ENCODE results near the gene MYO18A. TPM values are rescaled to one million over a fixed set of nuclear protein-coding genes. Genes with fewer than 3 reads are reported as not detected.

Gene MYO18A
- total RNA-seq, 1 experiment from 2014 or later: 24.0 TPM

GRCh38 chr17:29021226-29021625 lies 159.0 kb downstream of the MYO18A start:
- Mint-ChIP-seq H3K36me3 (ENCODE audit: insufficient read depth, unreplicated experiment) (no peaks in the 10 kb centered on the region), H3K4me3 (ENCODE audit: unreplicated experiment) (no peak overlapping the region), H3K9me3 (ENCODE audit: unreplicated experiment) (no peaks in the 10 kb centered on the region), H3K4me1 (ENCODE audit: insufficient read depth, unreplicated experiment) (no peaks in the 10 kb centered on the region), H3K27ac (ENCODE audit: low read depth, unreplicated experiment) (no peak overlapping the region), H3K27me3 (ENCODE audit: insufficient read depth, unreplicated experiment) (peaks cover 90% of the 10 kb centered on the region)
- no peak for DNase-seq (ENCODE audit: unreplicated experiment)
- ChIA-PET POLR2A (no interaction called here), CTCF (no interaction called here)
- TF ChIP-seq, protein P1, sequence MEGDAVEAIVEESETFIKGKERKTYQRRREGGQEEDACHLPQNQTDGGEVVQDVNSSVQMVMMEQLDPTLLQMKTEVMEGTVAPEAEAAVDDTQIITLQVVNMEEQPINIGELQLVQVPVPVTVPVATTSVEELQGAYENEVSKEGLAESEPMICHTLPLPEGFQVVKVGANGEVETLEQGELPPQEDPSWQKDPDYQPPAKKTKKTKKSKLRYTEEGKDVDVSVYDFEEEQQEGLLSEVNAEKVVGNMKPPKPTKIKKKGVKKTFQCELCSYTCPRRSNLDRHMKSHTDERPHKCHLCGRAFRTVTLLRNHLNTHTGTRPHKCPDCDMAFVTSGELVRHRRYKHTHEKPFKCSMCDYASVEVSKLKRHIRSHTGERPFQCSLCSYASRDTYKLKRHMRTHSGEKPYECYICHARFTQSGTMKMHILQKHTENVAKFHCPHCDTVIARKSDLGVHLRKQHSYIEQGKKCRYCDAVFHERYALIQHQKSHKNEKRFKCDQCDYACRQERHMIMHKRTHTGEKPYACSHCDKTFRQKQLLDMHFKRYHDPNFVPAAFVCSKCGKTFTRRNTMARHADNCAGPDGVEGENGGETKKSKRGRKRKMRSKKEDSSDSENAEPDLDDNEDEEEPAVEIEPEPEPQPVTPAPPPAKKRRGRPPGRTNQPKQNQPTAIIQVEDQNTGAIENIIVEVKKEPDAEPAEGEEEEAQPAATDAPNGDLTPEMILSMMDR (IDR thresholded peaks at IDR 0.05; ENCODE audit: unreplicated experiment): no peak
- BruUV-seq (replicated peaks): no TSS peak
- intact Hi-C loops (cut with micrococcal nuclease): no loop called here

Other genes with a start within 250 kb of the MYO18A start
- gene PHF12, start 228.9 kb downstream of the MYO18A start, total RNA-seq (2022): 37.6 and 38.2 TPM in 2 replicates
- not detected in 2 replicates for gene SEZ6, start 174.4 kb downstream of the MYO18A start, total RNA-seq (2022)
- not detected in 2 replicates for gene PIPOX, start 137.3 kb downstream of the MYO18A start, total RNA-seq (2022)
- gene CRYBA1, start 66.5 kb upstream of the MYO18A start, total RNA-seq (2022): not detected in 2 replicates
- 78.6 and 88.0 TPM in 2 replicates for gene NUFIP2, start 113.8 kb upstream of the MYO18A start, total RNA-seq (2022)
- 68.7 and 84.2 TPM in 2 replicates for gene TAOK1, start 210.0 kb upstream of the MYO18A start, total RNA-seq (2022)

All from MCF 10A (cell line).